HG03064 (cell line): ENCODE data around the gene GABPB2.
A peak's percentile ranks its signal among the peaks of the same experiment; 100 is the strongest.
"Not testable (repeated sequence)": the region's sequence is repeated elsewhere in the genome, so short reads cannot be mapped to it uniquely, and the experiment has no call there.

ENCODE experiments used
- ATAC-seq: cut with Tn5 transposase; IDR thresholded peaks from one replicate; pipeline ENCODE4 v1.9.1; 2021; ENCODE audit warnings: low read depth; ENCODE audit not compliant: unreplicated experiment

Gene GABPB2

GRCh38 chr1:151059109-151060006, 11.2 kb upstream of the GABPB2 start, which contains the start of gene CDC42SE1:
Gene CDC42SE1, minus strand, starts transcription at chr1:151059622. Its CDS starts 3,892 bp downstream, at chr1:151055730.
- ATAC-seq, result peak; percentile 71

GRCh38 chr1:151060007-151060656, 10.4 kb upstream of the GABPB2 start, which contains the start of gene MLLT11:
Gene MLLT11, plus strand, starts transcription at chr1:151060397. Its CDS starts 6,828 bp downstream, at chr1:151067225.
- ATAC-seq, result no peak

- ATAC-seq, result no peak
These were observed 9.7 kb upstream of the GABPB2 start for GRCh38 chr1:151060657-151061421.

- ATAC-seq, result no peak
These were observed 8.9 kb upstream of the GABPB2 start for GRCh38 chr1:151061704-151062103.

- no peak for ATAC-seq
These were observed 7.7 kb upstream of the GABPB2 start for GRCh38 chr1:151062741-151063371.

GRCh38 chr1:151065089-151065645, 5.4 kb upstream of the GABPB2 start:
- ATAC-seq, result no peak

GRCh38 chr1:151067185-151067584, 3.4 kb upstream of the GABPB2 start:
- ATAC-seq, result no peak

- ATAC-seq, result no peak
These were observed 1.5 kb upstream of the GABPB2 start for GRCh38 chr1:151069103-151069486.

- no peak for ATAC-seq
These were observed 1.7 kb downstream of the GABPB2 start for GRCh38 chr1:151072224-151072623.

- no peak for ATAC-seq
These were observed 15.5 kb downstream of the GABPB2 start for GRCh38 chr1:151085953-151086559.

GRCh38 chr1:151097426-151097825, 26.9 kb downstream of the GABPB2 start:
- ATAC-seq, result not testable (repeated sequence)

- no peak for ATAC-seq
These were observed 27.6 kb downstream of the GABPB2 start for GRCh38 chr1:151098126-151098525.

GRCh38 chr1:151104630-151105029, 34.1 kb downstream of the GABPB2 start:
- no peak for ATAC-seq

GRCh38 chr1:151106894-151107293, 36.3 kb downstream of the GABPB2 start:
- no peak for ATAC-seq

GRCh38 chr1:151108331-151108730, 37.8 kb downstream of the GABPB2 start:
- ATAC-seq, result no peak

GRCh38 chr1:151113877-151114276, 43.3 kb downstream of the GABPB2 start:
- ATAC-seq, result no peak

GRCh38 chr1:151124763-151125403, 54.3 kb downstream of the GABPB2 start:
- ATAC-seq, result no peak

- ATAC-seq, result no peak
These were observed 58.2 kb downstream of the GABPB2 start for GRCh38 chr1:151128800-151129199.

GRCh38 chr1:151130987-151131586, 60.5 kb downstream of the GABPB2 start:
- ATAC-seq, result peak; percentile 80
